Ascending aorta (tissue), 2 donors: ENCODE measurements around the gene CAMTA1. TPM values are rescaled to one million over a fixed set of nuclear protein-coding genes. Genes with fewer than 3 reads are reported as not detected.

Source experiments
- DNase-seq, 2 donors: peaks; one replicate each; pipeline ENCODE4 v3.0.0-alpha.2; 2019; ENCODE audit warnings: low spot score in 2 of 2
- H3K27ac ChIP-seq, 2 donors: fragments of 200-600 bp; sonication (generic); one replicate each; pipeline ENCODE4 v1.5.1; 2016 to 2017; ENCODE audit warnings: mild to moderate bottlenecking in 1 of 2
- H3K27me3 ChIP-seq: fragments of 200-600 bp; sonication (generic); one replicate; pipeline ENCODE4 v1.5.1; 2017
- H3K36me3 ChIP-seq, 2 donors: fragments of 200-600 bp; sonication (generic); one replicate each; pipeline ENCODE4 v1.5.1; 2016
- H3K4me1 ChIP-seq, 2 donors: fragments of 200-600 bp; sonication (generic); one replicate each; pipeline ENCODE4 v1.5.1; 2016 to 2017; ENCODE audit warnings: mild to moderate bottlenecking in 1 of 2
- H3K4me3 ChIP-seq, 2 donors: fragments of 200-600 bp; sonication (generic); one replicate each; pipeline ENCODE4 v1.5.1; 2016 to 2017; ENCODE audit warnings: mild to moderate bottlenecking in 1 of 2
- H3K9me3 ChIP-seq, 2 donors: fragments of 200-600 bp; sonication (generic); one replicate each; pipeline ENCODE4 v1.5.1; 2016
- intact Hi-C: fragments of 100-400 bp; cut with DNase I; formaldehyde crosslinking; loops from one replicate; pipeline ENCODE4 v1.15.1; 2023
- total RNA-seq: library from RNA; depleted of rRNA; stranded (reverse); fragments of >200 nt; gene quantifications from one replicate; pipeline ENCODE4 v1.1.0, GENCODE V29; 2016
- TF ChIP-seq, protein P1 (sequence below), 3 experiments: fragments of 200-600 bp in 2 of 3; fragments of 450-650 bp in 1 of 3; sonication (generic) in 2 of 3; IDR thresholded peaks; one replicate each; pipeline ENCODE4 v1.5.1; 2016 to 2019; ENCODE audit warnings: antibody characterized with exemption in 3 of 3, mild to moderate bottlenecking in 1 of 3, moderate library complexity in 1 of 3

Gene CAMTA1
- total RNA-seq, 1 donor from 2014 or later = 53.3 TPM

DNA sequence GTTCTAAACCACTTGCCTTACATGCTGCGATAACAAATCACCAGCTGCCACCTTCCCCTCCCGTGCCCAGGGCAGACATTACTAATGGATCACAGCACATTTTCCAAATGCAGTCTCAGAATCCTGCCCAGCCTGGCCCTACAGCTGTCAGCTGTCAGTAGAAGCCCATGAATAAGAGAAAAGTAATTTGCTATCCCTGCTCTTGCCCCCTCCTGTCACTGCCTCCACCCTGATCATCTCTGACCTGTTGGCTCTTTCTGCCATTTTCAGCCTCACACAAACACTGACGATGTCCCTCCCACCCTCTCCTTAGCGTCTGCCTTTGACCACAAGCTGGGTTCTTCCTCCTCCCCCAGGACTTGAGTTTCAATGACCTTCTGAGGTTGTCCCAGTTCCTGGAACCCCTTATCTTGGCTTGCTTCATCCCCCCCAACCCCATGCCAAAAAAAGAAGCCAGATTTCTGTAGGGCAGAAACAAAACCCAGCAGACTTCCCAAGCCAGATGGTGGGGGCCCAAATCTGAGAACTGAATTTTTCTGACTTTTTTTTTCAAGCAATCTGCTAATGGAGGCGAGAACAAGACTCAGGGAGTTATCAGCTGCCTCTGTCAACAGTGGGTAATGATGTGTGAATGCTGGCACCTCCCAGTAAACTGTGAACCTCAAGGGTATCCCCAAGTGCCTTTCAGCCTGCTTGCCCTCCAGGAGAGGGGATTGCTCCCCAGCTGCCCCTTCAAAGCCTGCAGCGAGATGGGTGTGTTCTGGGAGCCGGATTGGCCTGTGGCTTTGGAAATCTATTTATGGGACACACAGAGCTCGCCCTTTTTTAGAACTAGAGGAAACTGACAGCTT lies 769.4 kb downstream of the CAMTA1 start:
- intact Hi-C loops = no loop called here
- H3K9me3 ChIP-seq = no peaks in the 10 kb centered on the region
- H3K4me1 ChIP-seq = peaks cover 4 to 14% of the 10 kb centered on the region in 2 donors
- no peak overlapping the region for H3K4me3 ChIP-seq
- no peaks in the 10 kb centered on the region for H3K27me3 ChIP-seq
- no peak for DNase-seq
- H3K27ac ChIP-seq = no peak overlapping the region
- TF ChIP-seq, protein P1, sequence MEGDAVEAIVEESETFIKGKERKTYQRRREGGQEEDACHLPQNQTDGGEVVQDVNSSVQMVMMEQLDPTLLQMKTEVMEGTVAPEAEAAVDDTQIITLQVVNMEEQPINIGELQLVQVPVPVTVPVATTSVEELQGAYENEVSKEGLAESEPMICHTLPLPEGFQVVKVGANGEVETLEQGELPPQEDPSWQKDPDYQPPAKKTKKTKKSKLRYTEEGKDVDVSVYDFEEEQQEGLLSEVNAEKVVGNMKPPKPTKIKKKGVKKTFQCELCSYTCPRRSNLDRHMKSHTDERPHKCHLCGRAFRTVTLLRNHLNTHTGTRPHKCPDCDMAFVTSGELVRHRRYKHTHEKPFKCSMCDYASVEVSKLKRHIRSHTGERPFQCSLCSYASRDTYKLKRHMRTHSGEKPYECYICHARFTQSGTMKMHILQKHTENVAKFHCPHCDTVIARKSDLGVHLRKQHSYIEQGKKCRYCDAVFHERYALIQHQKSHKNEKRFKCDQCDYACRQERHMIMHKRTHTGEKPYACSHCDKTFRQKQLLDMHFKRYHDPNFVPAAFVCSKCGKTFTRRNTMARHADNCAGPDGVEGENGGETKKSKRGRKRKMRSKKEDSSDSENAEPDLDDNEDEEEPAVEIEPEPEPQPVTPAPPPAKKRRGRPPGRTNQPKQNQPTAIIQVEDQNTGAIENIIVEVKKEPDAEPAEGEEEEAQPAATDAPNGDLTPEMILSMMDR (IDR thresholded peaks at IDR 0.05) = no peak
- H3K36me3 ChIP-seq = no peaks in the 10 kb centered on the region

DNA sequence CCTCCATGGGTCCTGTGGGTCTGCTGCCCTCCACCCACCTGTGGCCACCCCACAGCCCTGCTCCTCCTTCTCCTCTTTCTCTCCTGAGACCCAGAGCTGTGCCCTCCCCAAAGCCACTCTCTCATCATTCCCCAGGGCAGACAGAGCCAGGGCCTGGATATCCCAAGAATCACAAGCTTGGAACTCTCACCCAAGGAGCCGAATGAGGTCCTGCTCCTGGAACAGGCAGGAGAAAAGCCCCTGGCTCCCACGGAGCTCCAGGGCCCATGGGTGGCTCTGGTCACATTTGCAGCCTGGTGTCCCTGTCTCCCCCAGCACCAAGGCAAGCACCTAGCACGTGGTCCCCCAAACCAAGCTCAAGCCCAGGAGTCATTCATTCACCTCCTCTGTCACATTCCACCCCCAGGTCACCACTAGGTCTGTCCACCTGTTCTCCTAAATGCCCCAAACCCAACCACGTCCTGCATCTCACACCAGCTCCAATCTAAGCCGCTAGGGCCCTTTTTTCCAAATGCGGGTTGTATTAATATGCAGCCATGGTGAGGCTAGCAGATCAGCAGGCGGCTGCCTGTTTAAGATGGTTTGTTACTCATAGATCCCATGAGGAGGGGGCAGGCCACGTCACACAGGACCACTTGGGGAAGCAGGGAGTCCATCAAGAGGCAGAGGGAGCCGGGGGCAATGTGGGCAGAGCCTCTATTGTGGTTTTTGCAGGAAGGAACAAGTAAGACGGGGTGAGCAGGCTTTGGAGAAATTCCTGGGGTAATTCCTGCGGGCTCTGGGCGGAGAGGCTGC lies 770.3 kb downstream of the CAMTA1 start:
- intact Hi-C loops = no loop called here
- no peak overlapping the region for H3K4me3 ChIP-seq
- H3K4me1 ChIP-seq = peaks cover 4 to 5% of the 10 kb centered on the region in 2 donors
- no peaks in the 10 kb centered on the region for H3K9me3 ChIP-seq
- H3K27ac ChIP-seq = no peak overlapping the region
- H3K27me3 ChIP-seq = no peaks in the 10 kb centered on the region
- no peaks in the 10 kb centered on the region for H3K36me3 ChIP-seq
- no peak for DNase-seq
- TF ChIP-seq, protein P1 (IDR thresholded peaks at IDR 0.05) = no peak

DNA sequence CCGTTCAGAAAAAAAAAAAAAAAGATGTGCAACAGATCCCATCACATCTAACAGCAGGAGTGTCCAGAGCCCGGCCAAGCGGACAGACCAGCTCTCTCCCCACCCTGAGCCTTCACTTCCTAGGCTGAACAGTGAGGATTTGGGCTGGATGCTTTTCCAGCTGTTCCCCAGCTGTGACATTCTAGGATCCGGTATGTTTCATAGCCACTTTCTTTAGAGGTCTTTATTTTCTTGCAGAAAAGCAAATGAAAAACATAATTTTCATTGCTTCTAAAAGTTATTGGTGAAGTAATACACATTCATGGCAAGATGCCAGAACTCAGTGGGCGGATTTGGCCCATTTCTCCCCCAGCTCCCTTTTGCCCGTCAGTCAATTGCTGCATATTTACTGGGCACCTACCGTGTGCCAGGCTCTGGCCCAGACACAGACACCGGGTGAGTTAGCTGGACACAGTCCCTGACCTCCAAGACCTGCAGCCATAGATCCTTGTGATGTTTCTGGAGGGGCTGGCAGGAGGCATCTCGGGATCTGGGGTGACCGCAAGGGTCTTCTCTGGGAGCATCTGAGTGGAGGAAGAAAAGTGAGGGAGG lies 772.1 kb downstream of the CAMTA1 start:
- intact Hi-C loops = no loop called here
- H3K27ac ChIP-seq = no peak overlapping the region
- H3K4me1 ChIP-seq = peaks cover 4 to 5% of the 10 kb centered on the region in 2 donors
- no peaks in the 10 kb centered on the region for H3K27me3 ChIP-seq
- no peak for DNase-seq
- TF ChIP-seq, protein P1 (IDR thresholded peaks at IDR 0.05) = no peak
- no peaks in the 10 kb centered on the region for H3K9me3 ChIP-seq
- no peaks in the 10 kb centered on the region for H3K36me3 ChIP-seq
- H3K4me3 ChIP-seq = peak overlapping the region in 1 of 2 donors; percentile 15

DNA sequence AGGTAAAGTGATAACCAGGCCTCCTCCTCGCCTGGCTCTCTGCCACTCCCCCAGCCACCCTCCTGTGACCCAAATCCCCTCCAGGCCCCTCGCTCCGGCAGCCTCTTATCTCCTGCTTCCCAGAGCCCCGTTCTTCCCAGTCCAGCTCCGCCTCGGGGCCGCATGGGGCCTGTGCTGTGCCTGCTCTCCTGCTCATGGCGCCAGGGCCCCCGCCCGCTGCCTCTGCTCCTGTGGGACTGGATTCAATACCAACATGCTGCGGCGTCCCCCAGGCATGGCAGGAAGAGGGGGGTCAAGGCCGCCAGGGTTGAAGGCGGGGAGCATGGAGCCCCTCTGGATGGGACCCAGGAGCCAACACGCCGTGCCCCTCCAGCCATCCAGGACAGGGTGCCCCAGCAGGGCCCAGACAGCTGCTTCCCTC lies 772.8 kb downstream of the CAMTA1 start:
- Histone ChIP-seq H3K4me1 (peaks cover 4 to 5% of the 10 kb centered on the region in 2 donors), H3K36me3 (no peaks in the 10 kb centered on the region), H3K27me3 (no peaks in the 10 kb centered on the region), H3K9me3 (no peaks in the 10 kb centered on the region), H3K27ac (no peak overlapping the region), H3K4me3 (peak overlapping the region in 1 of 2 donors; percentile 15)
- intact Hi-C loops = no loop called here
- no peak for DNase-seq
- TF ChIP-seq, protein P1 (IDR thresholded peaks at IDR 0.05) = no peak

DNA sequence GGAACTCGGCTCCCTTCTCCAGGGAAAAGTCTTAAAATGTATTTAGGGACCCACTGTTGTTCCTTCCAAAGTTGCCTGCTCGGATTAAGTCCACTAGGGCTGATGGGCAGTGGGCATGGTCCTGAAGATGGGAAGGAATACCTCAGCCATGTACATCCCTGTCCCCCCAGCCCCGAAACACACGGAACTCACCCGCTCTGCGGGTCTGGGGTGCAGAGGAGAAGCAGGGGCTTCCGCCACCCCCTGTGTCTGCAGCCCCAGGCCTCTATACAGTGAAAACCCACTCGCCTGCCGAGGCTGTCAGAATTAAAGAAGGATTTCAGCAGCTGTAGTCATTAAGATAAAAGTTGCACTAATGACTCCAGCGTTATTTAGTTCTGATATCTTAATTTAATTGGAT lies 773.2 kb downstream of the CAMTA1 start:
- H3K27me3 ChIP-seq = no peaks in the 10 kb centered on the region
- TF ChIP-seq, protein P1 (IDR thresholded peaks at IDR 0.05) = no peak
- no peak overlapping the region for H3K27ac ChIP-seq
- H3K4me1 ChIP-seq = peaks cover 4 to 5% of the 10 kb centered on the region in 2 donors
- no peak for DNase-seq
- H3K36me3 ChIP-seq = no peaks in the 10 kb centered on the region
- intact Hi-C loops = no loop called here
- no peak overlapping the region for H3K4me3 ChIP-seq
- no peaks in the 10 kb centered on the region for H3K9me3 ChIP-seq
